Measurements from ENCODE around the gene KLHL12.
A peak's percentile ranks its signal among the peaks of the same experiment; 100 is the strongest.

KLHL12 gene

DNA sequence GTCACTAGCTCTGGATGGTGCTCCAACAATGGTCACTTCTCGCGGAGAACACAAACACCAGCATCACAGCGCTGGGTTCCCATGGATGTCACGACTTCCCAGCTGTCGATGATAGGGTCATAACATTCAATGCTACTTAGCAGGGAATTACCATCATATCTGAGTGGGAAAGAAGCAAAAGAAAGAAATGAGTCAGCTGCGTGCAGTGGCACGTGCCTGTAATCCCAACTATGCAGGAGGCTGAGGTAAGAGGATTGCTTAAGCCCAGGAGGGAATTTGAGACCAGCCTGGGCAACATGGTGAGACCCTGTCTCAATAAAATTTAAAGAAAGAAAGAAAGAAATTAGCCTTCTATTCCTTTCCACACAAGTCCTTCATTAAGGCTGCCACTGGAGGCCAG lies 34.5 kb downstream of the KLHL12 start:
- H3K27me3 ChIP-seq (ENCODE audit: insufficient read depth, low read length): no peaks in the 10 kb centered on the region
- peaks cover 63% of the 10 kb centered on the region for H3K36me3 ChIP-seq (ENCODE audit: insufficient read depth, low read length)
- H3K4me3 ChIP-seq (ENCODE audit: low read length): no peak overlapping the region
- H3K4me1 ChIP-seq (ENCODE audit: insufficient read depth, low read length): peaks cover 12% of the 10 kb centered on the region
- H2AFZ ChIP-seq (ENCODE audit: low read depth, low read length): no peak overlapping the region
- no peaks in the 10 kb centered on the region for H3K9me3 ChIP-seq (ENCODE audit: low read length)

DNA sequence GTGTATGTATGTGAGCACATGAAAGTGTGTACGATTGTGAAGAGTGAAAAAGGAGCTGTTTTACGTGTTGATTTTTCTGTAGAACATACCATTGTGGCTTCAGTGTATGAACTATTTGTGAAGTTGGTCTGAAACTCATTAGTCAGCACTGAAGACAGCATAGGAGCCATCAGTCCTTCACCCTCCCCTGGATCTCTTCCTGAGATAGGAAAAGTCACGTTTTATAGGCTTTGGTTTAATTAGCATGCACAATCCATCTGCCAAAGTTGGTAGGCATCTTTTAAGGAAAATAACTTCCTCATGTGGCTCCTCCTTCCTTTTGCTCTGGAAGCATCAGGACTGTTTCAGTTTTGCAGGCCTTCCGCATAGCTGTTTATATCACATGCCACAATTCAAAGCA lies 36.6 kb downstream of the KLHL12 start:
- H3K36me3 ChIP-seq (ENCODE audit: insufficient read depth, low read length): peaks cover 46% of the 10 kb centered on the region
- H3K27me3 ChIP-seq (ENCODE audit: insufficient read depth, low read length): no peaks in the 10 kb centered on the region
- H3K9me3 ChIP-seq (ENCODE audit: low read length): no peaks in the 10 kb centered on the region
- no peak overlapping the region for H3K4me3 ChIP-seq (ENCODE audit: low read length)
- H3K4me1 ChIP-seq (ENCODE audit: insufficient read depth, low read length): peaks cover 15% of the 10 kb centered on the region
- H2AFZ ChIP-seq (ENCODE audit: low read depth, low read length): no peak overlapping the region

GRCh38 chr1:202888531-202889360 lies 38.3 kb downstream of the KLHL12 start, which contains the start of gene RABIF:
Gene RABIF (minus strand): TSS chr1:202889149. CDS start chr1:202889098, 51 bp downstream.
- Histone ChIP-seq H3K4me1 (ENCODE audit: insufficient read depth, low read length) (peaks cover 15% of the 10 kb centered on the region), H3K27me3 (ENCODE audit: insufficient read depth, low read length) (no peaks in the 10 kb centered on the region), H3K4me3 (ENCODE audit: low read length) (peak within 1 kb of the TSS; percentile 99), H2AFZ (ENCODE audit: low read depth, low read length) (peak within 1 kb of the TSS; percentile 99), H3K9me3 (ENCODE audit: low read length) (no peaks in the 10 kb centered on the region), H3K36me3 (ENCODE audit: insufficient read depth, low read length) (peaks cover 31% of the 10 kb centered on the region)

DNA sequence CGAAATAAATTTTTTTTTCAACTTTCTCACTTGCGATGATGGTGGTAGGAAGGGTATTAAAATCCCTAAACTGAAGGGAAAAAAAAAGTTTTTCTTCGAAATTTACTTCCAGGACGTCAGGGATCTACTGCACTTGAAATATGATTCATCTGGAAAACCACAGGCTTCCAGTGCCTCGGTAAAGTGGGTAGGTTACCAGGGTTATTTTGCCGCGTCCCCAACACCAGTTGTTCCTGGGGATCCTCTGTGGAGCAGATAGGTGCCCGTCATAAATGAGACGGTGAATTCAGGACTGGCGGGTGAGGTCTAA lies 38.9 kb downstream of the KLHL12 start:
- no peaks in the 10 kb centered on the region for H3K9me3 ChIP-seq (ENCODE audit: low read length)
- peaks cover 26% of the 10 kb centered on the region for H3K36me3 ChIP-seq (ENCODE audit: insufficient read depth, low read length)
- peaks cover 15% of the 10 kb centered on the region for H3K4me1 ChIP-seq (ENCODE audit: insufficient read depth, low read length)
- peak overlapping the region; percentile 99 for H2AFZ ChIP-seq (ENCODE audit: low read depth, low read length)
- no peaks in the 10 kb centered on the region for H3K27me3 ChIP-seq (ENCODE audit: insufficient read depth, low read length)
- peak overlapping the region; percentile 99 for H3K4me3 ChIP-seq (ENCODE audit: low read length)

- Histone ChIP-seq H3K4me1 (ENCODE audit: insufficient read depth, low read length) (no peaks in the 10 kb centered on the region), H3K4me3 (ENCODE audit: low read length) (no peak overlapping the region), H3K36me3 (ENCODE audit: insufficient read depth, low read length) (peaks cover 14% of the 10 kb centered on the region), H2AFZ (ENCODE audit: low read depth, low read length) (no peak overlapping the region), H3K27me3 (ENCODE audit: insufficient read depth, low read length) (no peaks in the 10 kb centered on the region), H3K9me3 (ENCODE audit: low read length) (no peaks in the 10 kb centered on the region)
Observed at GRCh38 chr1:202880961-202881460, 46.0 kb downstream of the KLHL12 start.

- Histone ChIP-seq H3K4me1 (ENCODE audit: insufficient read depth, low read length) (no peaks in the 10 kb centered on the region), H3K4me3 (ENCODE audit: low read length) (no peak overlapping the region), H3K27me3 (ENCODE audit: insufficient read depth, low read length) (no peaks in the 10 kb centered on the region), H3K9me3 (ENCODE audit: low read length) (no peaks in the 10 kb centered on the region), H2AFZ (ENCODE audit: low read depth, low read length) (no peak overlapping the region), H3K36me3 (ENCODE audit: insufficient read depth, low read length) (peaks cover 14% of the 10 kb centered on the region)
Observed at GRCh38 chr1:202880062-202880461, 47.0 kb downstream of the KLHL12 start.

GRCh38 chr1:202879128-202879527 lies 47.9 kb downstream of the KLHL12 start:
- H2AFZ ChIP-seq (ENCODE audit: low read depth, low read length): no peak overlapping the region
- H3K4me1 ChIP-seq (ENCODE audit: insufficient read depth, low read length): no peaks in the 10 kb centered on the region
- H3K4me3 ChIP-seq (ENCODE audit: low read length): no peak overlapping the region
- H3K36me3 ChIP-seq (ENCODE audit: insufficient read depth, low read length): peaks cover 17% of the 10 kb centered on the region
- H3K9me3 ChIP-seq (ENCODE audit: low read length): no peaks in the 10 kb centered on the region
- no peaks in the 10 kb centered on the region for H3K27me3 ChIP-seq (ENCODE audit: insufficient read depth, low read length)

DNA sequence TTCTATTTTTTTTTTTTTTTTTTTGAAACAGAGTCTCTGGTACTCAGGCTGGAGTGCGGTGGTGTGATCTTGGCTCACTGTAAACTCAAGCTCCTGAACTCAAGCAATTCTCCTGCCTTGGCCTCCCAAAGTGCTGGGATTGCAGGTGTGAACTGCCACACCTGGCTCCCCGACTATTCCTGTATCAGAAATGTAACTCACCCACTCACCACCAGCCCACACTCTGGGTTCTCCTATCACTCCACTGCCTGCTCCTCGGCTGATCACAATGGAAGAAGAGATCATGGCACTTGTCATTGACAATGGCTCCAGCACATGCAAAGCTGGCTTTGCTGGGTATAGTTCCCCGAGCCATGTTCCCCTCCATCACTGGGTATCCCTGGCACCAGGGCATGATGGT lies 54.0 kb downstream of the KLHL12 start:
- no peak overlapping the region for H3K4me3 ChIP-seq (ENCODE audit: low read length)
- no peaks in the 10 kb centered on the region for H3K4me1 ChIP-seq (ENCODE audit: insufficient read depth, low read length)
- peaks cover 11% of the 10 kb centered on the region for H3K36me3 ChIP-seq (ENCODE audit: insufficient read depth, low read length)
- no peaks in the 10 kb centered on the region for H3K9me3 ChIP-seq (ENCODE audit: low read length)
- H3K27me3 ChIP-seq (ENCODE audit: insufficient read depth, low read length): no peaks in the 10 kb centered on the region
- H2AFZ ChIP-seq (ENCODE audit: low read depth, low read length): no peak overlapping the region

GRCh38 chr1:202871367-202871766 lies 55.7 kb downstream of the KLHL12 start:
- Histone ChIP-seq H2AFZ (ENCODE audit: low read depth, low read length) (no peak overlapping the region), H3K4me1 (ENCODE audit: insufficient read depth, low read length) (no peaks in the 10 kb centered on the region), H3K9me3 (ENCODE audit: low read length) (no peaks in the 10 kb centered on the region), H3K36me3 (ENCODE audit: insufficient read depth, low read length) (peaks cover 11% of the 10 kb centered on the region), H3K4me3 (ENCODE audit: low read length) (no peak overlapping the region), H3K27me3 (ENCODE audit: insufficient read depth, low read length) (no peaks in the 10 kb centered on the region)

DNA sequence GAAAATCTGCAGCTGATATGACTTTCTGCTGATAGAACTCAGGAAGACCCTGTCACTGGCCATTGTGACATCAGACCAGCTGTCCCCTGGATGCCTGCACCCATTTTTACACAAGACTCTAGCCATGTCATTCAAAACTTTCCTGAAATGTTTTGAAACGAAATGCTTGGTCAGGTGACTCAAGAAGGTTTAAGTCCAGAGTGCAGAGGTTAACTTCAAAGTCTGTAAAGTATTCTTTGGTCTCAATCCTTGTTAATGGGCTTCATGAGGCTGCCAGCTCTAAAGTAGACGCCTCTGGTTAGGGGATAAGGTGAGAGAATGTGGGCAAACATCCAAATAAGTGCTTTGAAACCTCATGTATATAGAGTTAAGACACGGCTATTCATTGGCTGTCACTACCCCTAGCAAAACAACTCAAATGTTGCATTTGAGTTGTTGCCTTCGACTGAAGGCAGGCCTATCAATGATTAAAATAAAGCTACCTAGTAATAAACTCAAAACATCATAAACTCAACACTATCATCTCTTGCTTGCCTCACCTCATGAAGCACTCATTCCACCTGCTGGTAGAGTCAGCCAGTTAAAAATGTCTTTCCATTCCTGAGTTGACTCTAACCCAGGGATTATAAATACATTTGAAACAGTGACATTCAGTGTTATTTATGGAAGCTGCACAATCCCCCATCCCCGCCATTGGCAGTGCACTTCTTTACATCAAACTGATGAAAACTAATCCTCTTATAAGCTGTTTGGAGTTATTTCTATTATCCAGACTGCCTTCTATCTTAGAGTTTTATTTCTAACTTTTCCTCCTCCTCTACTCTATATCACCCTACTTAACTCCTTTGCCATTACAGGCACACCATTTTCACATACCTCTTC lies 64.1 kb downstream of the KLHL12 start:
- Histone ChIP-seq H3K4me3 (ENCODE audit: low read length) (peak overlapping the region; percentile 80), H2AFZ (ENCODE audit: low read depth, low read length) (no peak overlapping the region), H3K36me3 (ENCODE audit: insufficient read depth, low read length) (peaks cover 1% of the 10 kb centered on the region), H3K27me3 (ENCODE audit: insufficient read depth, low read length) (no peaks in the 10 kb centered on the region), H3K9me3 (ENCODE audit: low read length) (no peaks in the 10 kb centered on the region), H3K4me1 (ENCODE audit: insufficient read depth, low read length) (peaks cover 8% of the 10 kb centered on the region)

GRCh38 chr1:202861420-202862132 lies 65.5 kb downstream of the KLHL12 start:
- Histone ChIP-seq H3K27me3 (ENCODE audit: insufficient read depth, low read length) (no peaks in the 10 kb centered on the region), H3K4me3 (ENCODE audit: low read length) (peak overlapping the region; percentile 80), H3K36me3 (ENCODE audit: insufficient read depth, low read length) (peaks cover 13% of the 10 kb centered on the region), H3K9me3 (ENCODE audit: low read length) (no peaks in the 10 kb centered on the region), H3K4me1 (ENCODE audit: insufficient read depth, low read length) (peaks cover 8% of the 10 kb centered on the region), H2AFZ (ENCODE audit: low read depth, low read length) (peak overlapping the region; percentile 90)

- peaks cover 8% of the 10 kb centered on the region for H3K4me1 ChIP-seq (ENCODE audit: insufficient read depth, low read length)
- no peaks in the 10 kb centered on the region for H3K27me3 ChIP-seq (ENCODE audit: insufficient read depth, low read length)
- H3K4me3 ChIP-seq (ENCODE audit: low read length): peak overlapping the region; percentile 80
- peaks cover 19% of the 10 kb centered on the region for H3K36me3 ChIP-seq (ENCODE audit: insufficient read depth, low read length)
- peak overlapping the region; percentile 90 for H2AFZ ChIP-seq (ENCODE audit: low read depth, low read length)
- H3K9me3 ChIP-seq (ENCODE audit: low read length): no peaks in the 10 kb centered on the region
Observed at GRCh38 chr1:202860744-202861419, 66.2 kb downstream of the KLHL12 start.

Measured in neuron (in vitro differentiated cells).